GM18511 (cell line): ENCODE results near the gene FER1L5.

Experiments
- ATAC-seq: cut with Tn5 transposase; IDR thresholded peaks from one replicate; pipeline ENCODE4 v1.9.1; 2021; ENCODE audit warnings: mild to moderate bottlenecking, moderate library complexity; ENCODE audit not compliant: unreplicated experiment

FER1L5 gene

DNA sequence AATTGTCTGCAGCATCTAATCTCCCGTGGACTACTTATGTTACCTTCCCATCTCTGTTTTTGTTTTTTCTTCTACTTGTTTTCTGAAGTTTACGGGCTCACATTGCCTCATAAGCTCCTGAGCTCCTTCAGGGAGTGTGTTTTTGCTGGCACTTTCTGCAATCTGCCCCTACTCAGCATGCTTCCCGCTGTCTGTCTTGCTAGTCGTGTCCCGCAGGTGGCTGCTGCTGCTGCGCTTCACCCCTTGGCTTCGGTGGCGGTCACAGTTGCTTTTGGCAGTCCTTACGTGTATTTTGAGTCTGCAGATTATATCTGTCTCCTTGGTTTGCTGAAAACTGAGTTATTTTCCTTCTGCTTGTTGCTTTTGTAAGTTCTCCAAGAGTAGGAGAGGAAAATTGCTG lies 37.3 kb downstream of the FER1L5 start:
- no peak for ATAC-seq

DNA sequence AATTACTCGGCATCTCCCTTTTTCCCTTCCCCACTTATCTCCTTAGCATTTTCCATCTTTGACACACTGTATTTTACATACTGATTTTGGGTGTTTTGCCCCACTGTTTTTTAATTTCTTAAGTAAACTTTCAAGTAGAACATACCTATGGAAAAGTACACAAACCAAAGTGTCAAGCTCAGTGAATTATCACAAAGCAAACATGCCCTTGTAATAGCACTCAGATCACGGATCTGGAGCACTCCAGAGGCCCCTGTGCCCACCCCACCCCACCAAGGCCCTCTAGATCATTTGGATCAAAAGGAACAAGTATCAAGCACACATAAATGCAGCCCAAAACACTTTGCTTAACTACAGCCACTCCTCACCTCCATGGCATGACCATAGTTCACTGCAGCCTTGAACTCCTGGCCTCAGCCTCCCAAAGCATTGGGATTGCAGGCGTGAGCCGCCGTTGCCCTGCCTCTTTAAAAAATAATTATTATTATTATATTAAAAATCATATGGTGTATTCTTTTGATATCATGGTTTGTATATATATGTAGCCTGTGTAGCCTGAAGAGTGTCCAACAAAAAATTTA lies 38.1 kb downstream of the FER1L5 start:
- no peak for ATAC-seq

DNA sequence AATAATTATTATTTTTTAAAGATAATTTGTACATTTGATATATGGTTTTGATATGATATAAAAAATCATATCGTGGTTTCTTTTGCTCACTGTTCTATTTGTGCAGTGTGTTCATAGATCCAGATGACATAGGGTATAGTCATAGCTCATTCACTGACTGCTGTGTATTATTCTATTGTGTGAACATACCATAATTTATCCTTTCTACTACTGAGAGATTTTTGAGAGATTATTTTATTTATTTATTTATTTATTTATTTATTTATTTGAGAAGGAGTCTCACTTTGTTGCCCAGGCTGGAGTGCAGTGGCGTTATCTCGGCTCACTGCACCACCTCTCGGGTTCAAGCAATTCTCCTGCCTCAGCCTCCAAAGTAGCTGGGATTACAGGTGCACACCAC lies 39.0 kb downstream of the FER1L5 start:
- no peak for ATAC-seq

DNA sequence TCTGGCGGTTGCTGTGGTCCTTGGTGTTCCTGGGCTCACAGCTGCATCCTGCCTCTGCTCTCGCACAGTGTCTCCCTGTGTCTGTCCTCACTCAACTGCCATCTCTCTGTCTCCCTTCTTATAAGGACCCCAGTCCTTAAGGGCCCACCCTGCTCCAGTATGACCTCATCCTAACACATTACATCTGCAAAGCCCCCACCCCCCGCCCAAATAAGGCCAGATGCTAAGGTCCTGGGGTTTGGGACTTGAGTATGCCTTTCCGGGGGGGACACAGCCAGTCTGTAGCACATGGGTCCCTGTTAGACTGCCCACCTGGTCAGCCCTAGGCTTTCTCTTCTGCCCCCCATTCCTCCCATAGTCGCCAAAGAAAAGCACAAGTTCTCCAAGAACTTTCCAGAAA lies 40.7 kb downstream of the FER1L5 start:
- ATAC-seq, result no peak

DNA sequence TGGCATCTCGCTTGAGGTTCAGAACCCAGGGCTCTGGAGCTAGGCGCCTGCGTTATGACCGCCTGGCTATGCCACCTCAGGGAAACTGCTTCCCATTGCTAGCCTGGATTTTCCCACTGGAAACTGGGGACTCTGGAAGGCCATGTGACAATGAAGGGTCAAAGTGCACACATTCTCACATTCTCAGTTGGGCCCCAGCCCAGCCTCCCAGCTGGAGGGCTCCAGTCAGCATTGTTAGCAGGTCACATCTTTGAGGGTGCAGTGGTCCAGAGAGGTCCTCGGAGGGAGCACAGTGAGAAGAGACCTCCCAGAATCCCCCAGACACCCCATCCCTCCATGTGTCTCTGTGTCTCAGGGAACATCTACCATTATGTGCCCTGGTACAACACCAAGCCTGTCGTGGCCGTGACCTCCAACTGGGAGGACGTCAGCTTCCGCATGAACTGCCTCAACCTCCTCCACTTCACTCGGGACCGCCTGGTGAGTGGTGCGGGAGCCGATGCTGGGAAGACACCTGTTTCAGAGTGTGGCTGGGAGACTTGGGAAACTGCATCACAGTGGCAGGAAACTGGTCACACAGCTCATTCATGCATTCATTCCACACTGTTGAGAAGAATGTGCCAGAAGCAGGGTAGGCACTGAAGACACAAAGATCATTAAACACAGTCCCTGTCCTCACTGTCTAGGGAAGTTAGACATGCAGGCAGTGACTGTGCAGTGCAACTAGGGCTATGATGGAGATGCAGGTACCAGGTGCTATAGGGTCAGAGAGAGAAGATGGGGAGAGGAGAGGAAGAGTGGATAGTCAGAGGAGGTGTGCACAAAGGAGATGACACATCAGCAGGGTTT lies 41.6 kb downstream of the FER1L5 start:
- no peak for ATAC-seq

DNA sequence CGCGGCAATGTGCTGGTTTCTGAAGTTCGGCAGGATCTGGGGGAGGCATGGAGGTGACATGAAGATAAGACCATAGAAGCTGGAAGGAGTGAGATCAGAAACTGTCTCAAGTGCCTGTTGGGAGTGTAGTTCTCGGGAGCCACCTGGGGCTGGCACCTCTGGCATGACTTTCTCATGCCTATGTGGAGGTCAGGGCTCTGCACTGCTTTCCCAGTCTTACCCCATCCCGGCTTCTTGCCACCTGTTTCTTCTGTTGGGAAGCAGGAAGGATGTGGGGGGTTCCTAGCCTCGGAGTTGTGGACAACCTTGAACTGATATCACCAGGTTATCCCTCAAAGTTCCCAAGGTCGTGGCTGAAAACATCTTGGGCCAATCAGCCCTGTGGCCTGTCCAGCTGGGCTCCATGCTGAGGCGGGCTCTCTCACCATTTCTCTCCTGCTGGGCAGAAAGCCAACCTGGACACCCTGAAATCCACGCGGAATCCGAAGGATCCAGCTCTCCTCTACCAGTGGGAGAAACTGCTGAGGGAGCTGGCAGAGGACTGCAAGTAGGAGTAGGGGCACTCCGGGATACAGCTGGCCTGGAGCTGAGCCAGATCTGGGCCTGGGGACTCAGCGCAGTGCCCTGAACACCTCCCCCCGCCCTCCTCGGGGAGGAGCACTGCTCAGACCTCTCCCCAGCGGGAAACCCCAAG lies 42.5 kb downstream of the FER1L5 start:
- ATAC-seq, result no peak

DNA sequence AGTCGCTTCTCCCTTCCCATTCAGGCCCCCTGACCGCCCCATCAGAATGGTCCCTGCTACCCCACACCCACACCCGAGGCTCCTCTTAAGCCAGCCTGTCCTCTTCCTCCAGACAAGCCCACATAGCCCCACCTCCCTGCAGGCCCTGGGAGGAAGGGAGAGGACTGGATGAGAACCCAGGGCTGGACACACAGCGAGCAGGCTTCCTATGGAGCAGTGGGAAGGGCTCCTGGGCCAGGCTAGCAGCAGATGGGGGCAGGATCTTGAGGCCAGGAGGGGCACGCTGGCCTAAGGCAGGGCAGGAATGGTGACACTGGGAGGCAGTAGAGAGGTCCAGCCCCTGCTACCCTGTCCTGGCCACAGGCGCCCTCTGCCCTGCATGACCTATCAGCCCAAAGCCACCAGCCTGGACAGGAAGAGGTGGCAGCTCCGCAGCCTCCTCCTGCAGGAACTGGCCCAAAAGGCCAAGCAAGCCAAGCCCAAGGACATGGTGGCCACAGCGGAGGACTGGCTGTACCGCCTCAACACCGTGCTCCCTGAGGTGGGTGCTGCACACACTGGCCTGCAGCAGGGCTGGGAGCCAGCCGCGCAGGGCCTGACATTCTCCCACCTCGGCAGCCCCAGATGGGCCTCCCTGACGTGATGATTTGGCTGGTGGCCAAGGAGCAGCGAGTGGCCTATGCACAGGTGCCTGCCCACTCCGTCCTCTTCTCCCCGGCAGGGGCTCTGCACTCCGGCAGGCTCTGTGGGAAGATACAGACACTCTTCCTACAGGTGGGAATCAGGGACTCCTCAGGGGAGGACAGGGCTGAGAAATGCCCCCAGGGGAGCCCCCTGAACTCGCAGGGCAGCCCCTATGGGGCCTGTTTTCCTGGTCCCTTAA lies 43.3 kb downstream of the FER1L5 start:
- ATAC-seq, result no peak

DNA sequence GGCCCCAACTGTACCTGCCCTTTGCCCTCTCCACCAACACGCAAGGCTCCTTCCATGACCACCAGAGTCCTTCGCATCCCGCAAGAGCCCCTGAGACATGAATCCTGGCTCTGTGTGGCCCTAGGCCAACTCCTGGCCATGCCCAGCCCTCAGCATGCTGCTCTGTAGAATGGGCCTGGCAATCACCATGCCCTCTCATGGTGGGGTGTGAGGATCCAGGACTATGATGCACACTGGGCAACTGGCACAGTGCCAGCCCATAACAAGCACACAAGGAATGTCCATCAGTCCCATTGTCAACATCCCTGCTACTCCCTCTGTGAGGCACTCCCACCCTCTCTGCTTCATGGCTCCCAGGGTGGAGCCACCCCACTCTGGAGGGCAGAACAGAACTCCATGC lies 44.7 kb downstream of the FER1L5 start:
- no peak for ATAC-seq

DNA sequence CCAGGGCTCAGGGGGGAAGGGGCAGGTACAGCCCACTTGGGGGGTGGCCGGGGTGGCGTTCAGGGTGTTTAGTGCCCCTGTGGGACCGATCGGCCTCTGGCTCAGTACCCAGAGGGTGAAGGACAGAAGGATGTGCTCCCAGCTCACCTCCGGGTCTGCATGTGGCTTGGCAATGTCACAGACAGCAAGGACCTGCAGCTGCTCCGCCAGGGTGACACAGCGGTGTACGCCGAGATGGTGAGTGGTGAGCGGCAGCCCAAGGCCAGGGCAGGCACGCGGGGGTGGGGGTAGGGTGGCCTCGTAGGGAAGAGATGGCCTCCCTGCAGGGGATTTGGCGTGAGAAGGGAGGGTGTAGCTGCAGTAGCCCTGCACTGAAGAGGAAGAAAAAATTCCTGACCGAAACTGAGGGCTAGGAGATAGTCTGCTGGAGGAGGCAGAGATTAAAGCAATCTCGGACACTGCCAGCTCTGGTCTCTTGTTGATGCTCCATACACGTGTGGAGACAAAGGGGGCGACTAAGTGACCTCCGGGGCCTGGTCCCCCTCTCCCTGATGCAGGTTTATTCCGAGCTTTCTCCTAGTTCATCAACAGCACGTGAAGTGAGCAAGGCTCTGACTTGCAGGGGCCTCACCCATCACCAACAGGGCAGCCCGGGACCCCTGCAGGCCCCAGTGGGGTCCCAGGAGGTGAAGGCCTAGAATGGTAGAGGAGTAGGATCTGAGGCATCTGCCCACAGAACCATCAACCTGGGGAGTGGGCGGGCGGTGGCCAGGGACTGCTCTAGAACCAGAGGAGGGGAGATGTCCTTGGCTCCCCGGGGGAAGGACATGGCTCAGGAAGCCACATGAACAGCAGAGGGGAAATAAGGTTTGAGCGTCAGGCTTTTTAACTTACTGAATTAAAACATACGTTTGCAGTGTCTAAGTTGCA lies 45.4 kb downstream of the FER1L5 start:
- ATAC-seq, result no peak

DNA sequence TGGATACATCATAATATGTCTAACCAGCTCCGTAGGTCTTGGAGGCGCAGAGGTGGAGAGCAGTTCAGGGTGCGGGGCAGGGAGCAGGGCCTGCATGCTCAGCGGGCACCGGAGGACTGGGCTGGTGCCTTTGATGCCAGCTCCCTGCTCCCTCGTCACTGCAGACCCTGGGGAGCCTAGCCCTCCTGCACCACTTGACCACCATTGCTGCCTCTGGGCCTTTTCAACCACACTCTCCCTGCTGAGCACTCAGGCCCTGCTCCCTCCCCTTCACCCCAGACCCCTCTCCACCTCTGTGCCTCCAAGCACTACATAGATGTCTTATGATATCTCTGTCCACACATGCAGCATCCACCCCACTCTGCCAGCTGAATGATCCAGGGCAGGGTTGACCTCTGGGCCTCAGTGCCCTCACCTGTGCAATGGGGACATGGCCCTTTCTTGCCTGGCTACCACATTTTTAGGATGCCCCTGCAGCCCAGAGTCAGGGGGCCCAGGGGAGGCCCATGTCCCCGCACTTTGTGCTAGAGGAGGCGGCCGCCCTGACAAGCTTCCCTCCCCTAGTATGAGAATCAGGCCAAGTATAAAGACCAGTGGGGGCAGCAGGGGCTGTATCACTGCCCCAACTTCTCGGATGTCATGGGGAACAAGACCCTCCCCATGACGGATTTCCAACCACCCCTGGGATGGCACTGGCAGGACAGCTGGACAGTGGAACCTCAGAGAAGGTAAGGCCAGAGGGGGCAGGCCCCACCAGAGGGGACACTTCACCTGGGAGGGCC lies 46.3 kb downstream of the FER1L5 start:
- ATAC-seq, result no peak

DNA sequence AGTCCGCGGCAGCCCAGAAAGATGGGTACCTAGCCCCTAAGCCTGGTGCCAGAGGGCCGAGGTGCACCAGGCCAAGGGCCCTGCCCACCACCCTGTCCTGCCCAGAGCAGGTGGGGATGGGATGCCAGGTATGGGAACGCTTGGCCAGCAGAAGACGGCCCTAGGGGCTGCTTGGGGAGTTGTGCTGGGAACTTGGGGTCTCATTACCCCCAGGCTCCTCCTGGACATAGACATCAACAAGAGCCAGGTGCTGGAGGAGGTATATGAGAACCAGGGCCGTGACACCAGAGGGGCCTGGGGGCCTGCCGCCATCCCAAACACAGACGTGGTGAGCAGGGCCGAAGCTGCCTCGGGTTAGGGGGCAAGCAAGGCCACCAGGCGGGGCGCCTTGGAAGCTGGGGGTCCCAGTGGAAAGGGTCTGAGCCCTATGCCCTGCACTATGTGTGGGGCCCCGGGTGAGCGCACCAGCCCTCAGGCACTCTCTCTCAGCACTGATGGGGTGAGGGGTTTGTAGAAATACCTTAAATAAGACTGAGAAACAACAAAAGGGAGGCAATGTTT lies 46.9 kb downstream of the FER1L5 start:
- no peak for ATAC-seq

DNA sequence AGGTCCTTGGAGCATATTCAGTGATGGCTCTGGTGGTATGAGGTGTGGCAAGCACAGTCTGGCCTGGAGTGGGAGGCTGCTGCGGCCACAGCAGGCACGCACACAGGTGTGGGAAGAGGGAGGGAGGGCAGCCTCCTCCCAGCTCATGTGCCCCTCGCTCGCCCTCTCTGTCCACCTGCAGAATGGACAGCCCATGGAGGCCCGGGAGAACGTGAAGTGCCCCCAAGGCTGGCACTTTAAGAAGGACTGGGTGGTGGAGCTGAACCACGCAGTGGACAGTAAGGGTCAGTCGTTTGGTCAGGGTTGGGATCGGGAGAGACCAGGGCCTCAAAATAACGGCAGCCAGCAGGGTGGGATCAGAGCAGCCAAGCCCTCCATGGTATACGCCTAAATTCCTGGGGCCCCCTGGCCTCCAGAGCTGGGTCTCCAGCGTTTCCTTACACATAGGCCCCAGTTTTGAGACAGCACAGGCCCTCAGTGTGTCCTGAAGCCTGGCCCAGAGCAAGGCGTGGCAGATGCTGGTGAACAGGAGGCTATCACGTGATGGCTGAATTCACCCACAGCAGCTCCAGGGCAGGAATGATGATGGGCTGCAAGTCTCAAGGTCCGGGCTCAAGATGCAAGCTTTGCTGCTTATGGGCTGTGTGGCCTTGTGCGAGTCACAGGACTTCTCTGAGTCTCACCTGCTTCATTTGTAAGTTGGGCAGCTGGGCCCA lies 47.9 kb downstream of the FER1L5 start:
- ATAC-seq, result no peak

DNA sequence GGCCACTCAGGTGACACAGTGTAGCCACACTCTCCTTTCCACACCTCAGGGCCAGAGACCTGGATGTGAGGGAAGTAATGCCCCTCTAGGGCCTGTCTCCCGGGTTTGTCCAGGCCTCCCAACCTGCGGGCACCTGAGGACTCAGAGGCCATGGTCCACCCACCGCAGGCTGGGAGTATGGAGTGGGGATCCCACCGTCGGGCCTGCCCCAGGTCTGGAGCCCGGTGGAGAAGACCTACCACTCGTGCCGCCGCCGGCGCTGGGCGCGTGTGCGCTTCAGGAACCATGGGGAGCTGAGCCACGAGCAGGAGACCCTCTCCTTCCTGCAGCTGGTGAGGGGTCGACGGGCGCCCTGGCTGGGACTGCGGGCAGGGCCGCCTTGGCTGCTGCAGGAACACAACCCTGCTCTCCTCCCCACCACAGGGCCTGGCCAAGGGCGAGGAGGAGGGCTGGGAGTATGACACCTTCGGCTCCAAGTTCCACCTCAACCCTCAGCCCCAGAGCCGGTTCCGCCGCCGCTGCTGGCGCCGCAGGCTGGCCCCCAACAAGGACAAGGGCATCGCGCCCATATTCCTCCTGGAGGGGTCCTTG lies 48.6 kb downstream of the FER1L5 start:
- ATAC-seq, result no peak

DNA sequence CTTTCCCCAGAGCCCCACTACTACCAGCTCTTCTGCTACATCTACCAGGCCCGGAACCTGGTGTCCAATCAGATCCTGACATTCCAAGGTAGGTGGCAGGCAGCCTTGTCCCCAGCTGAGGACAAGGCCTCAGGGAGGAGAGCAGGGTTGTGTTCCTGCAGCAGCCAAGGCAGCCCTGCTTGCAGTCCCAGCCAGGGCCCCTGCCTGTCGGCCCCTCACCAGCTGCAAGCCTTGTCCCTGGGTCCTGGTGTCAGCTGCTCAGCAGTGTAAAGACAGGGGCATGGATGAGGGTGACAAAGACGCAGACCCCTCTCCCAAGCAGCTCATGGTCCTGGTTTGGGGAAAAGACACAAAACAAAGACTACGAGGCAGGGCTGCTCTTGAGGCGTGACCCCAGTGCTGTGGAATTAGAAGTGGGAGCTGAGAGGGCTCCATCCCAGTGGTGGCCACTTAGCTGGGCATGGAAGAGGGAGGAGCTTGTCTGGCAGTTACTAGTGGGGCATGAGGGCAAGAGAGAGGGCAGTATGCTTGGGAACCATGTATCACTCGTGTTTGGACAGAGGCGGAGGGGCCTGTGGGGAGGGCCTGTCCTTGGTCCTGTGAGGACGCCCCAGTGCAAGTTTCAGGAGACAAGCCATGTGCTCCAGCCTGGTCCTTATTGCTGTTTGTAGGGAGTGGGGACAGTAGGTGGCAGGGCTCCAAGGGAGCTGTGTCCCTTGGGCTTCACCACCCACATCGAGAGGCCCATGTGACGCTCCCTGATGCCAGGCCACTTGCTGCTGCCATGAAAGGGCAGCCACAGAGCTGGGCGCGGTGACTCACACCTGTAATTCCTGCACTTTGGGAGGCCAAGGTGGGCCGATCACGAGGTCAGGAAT lies 49.8 kb downstream of the FER1L5 start:
- ATAC-seq, result no peak

DNA sequence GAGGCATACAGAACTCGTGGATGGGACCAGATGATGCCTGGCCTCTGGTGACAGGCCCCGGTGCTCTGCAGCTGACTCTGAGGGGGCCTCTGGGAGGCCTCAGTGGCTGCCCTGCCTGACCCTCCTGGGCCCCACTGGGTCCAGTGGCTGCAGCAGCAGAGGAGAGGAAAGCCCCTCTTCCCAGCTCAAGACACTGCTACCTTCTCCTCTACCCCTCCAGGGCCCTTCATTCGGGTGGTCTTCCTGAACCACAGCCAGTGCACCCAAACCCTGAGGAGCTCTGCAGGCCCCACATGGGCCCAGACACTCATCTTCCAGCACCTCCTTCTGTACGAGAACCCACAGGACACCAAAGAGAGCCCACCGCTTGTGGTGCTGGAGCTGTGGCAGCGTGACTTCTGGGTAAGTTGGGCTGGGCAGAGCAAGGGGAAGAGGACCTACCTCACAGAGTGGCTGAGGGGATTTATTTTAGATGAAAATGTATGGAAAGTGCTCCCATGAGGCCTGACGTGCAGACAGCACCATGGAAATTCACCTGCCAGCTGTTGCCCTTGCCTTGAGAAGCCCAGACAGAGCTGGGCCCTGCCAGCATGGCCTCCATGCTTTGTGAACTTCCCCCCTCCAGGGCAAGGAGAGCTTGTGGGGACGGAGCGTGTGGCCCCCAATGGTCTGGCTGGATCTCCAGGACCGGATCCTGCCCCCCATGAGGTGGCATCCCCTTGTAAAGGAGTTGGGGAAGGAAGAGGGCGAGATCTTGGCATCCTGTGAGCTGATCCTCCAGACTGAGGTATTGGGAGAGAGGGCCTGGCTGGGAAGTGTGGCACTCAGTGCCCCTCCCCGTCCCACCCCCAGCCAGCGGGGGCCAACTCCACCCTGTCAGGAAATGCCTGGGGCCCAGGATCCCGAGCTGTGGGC lies 51.0 kb downstream of the FER1L5 start:
- no peak for ATAC-seq

DNA sequence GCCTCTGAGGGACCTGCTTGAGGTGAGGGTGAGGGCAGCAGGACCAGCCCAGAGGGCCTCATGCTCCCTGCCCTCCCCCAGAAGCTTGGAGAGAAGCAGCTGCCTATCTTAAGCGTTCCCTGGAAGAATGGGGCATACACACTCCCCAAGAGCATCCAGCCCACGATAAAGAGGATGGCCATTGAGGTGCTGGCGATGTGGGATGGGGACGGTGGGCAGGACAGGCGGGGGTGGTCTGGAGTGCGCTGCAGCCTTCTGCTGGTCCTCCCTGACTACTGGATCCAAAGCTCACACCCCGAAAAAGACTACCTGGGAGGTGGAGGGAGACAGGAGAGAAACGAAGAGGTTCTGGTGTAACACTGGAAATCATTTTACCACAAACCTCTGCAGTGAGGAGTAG lies 51.7 kb downstream of the FER1L5 start:
- no peak for ATAC-seq
